ENCODE results near the gene FGF5.

FGF5 gene

GRCh38 chr4:80235451-80235850, 31.0 kb upstream of the FGF5 start:
- Histone ChIP-seq H3K9me3 (ENCODE audit: control insufficient read depth, insufficient read depth, low read depth, low read length) (no peaks in the 10 kb centered on the region), H3K36me3 (ENCODE audit: control insufficient read depth in 2 of 2, insufficient read depth in 1 of 2, low read length in 2 of 2) (no peaks in the 10 kb centered on the region), H3K4me1 (ENCODE audit: control insufficient read depth, insufficient read depth, low read length) (no peaks in the 10 kb centered on the region), H3K27ac (ENCODE audit: extremely low read depth, low read depth, low read length) (no peak overlapping the region), H3K4me3 (ENCODE audit: low read depth, low read length) (no peak overlapping the region)
- no peak for TF ChIP-seq ZNF26 (tag by site-specific recombination; IDR thresholded peaks at IDR 0.05)
- no peak for TF ChIP-seq ZSCAN18 (tag by site-specific recombination; IDR thresholded peaks at IDR 0.05)
- no peak for TF ChIP-seq ZNF174 (tag by site-specific recombination; IDR thresholded peaks at IDR 0.05)
- TF ChIP-seq ZNF394 (tag by site-specific recombination; IDR thresholded peaks at IDR 0.05; ENCODE audit: borderline replicate concordance), result no peak
- POLR2A ChIA-PET, result no interaction called here
- CTCF ChIA-PET, result interaction anchor here (0.6 kb wide), 1 partner anchor 52 kb away, joined by 3 read pairs; no protein-coding TSS in a partner anchor

- POLR2A ChIA-PET, result no interaction called here
- H3K4me3 ChIP-seq (ENCODE audit: low read depth, low read length), result no peak overlapping the region
- H3K4me1 ChIP-seq (ENCODE audit: control insufficient read depth, insufficient read depth, low read length), result no peaks in the 10 kb centered on the region
- H3K9me3 ChIP-seq (ENCODE audit: control insufficient read depth, insufficient read depth, low read depth, low read length), result no peaks in the 10 kb centered on the region
- CTCF ChIA-PET, result no interaction called here
- no peak for TF ChIP-seq ZNF362 (tag by site-specific recombination; IDR thresholded peaks at IDR 0.05)
- no peak for TF ChIP-seq ZNF214 (tag by site-specific recombination; IDR thresholded peaks at IDR 0.05; ENCODE audit: borderline replicate concordance)
- TF ChIP-seq ZNF404 (tag by site-specific recombination; IDR thresholded peaks at IDR 0.05), result no peak
- no peak for TF ChIP-seq SALL2 (tag by site-specific recombination; IDR thresholded peaks at IDR 0.05; ENCODE audit: borderline replicate concordance)
- no peak for TF ChIP-seq ZBTB49 (tag by site-specific recombination; IDR thresholded peaks at IDR 0.05; ENCODE audit: low read depth)
- TF ChIP-seq ZSCAN5A (tag by site-specific recombination; IDR thresholded peaks at IDR 0.05), result no peak
- TF ChIP-seq ZNF169 (tag by site-specific recombination; IDR thresholded peaks at IDR 0.05), result no peak
- no peak for TF ChIP-seq ZNF549 (tag by site-specific recombination; IDR thresholded peaks at IDR 0.05)
- TF ChIP-seq RBAK (tag by site-specific recombination; IDR thresholded peaks at IDR 0.05), result no peak
- TF ChIP-seq ZNF518A (tag by site-specific recombination; conservative IDR thresholded peaks at IDR 0.05; ENCODE audit: low read depth), result no peak
- no peak for TF ChIP-seq ZSCAN30 (tag by site-specific recombination; IDR thresholded peaks at IDR 0.05)
- no peak overlapping the region for H3K27ac ChIP-seq (ENCODE audit: extremely low read depth, low read depth, low read length)
- no peaks in the 10 kb centered on the region for H3K36me3 ChIP-seq (ENCODE audit: control insufficient read depth in 2 of 2, insufficient read depth in 1 of 2, low read length in 2 of 2)
These were observed 28.5 kb upstream of the FGF5 start for GRCh38 chr4:80237992-80238391.
